Cerebellar cortex (tissue), 1 donor: ENCODE data around the gene ATP11A.

Source experiments
- DNase-seq: peaks from one replicate; pipeline ENCODE4 v3.0.0-alpha.2; 2015; ENCODE audit warnings: low spot score

ATP11A gene

DNA sequence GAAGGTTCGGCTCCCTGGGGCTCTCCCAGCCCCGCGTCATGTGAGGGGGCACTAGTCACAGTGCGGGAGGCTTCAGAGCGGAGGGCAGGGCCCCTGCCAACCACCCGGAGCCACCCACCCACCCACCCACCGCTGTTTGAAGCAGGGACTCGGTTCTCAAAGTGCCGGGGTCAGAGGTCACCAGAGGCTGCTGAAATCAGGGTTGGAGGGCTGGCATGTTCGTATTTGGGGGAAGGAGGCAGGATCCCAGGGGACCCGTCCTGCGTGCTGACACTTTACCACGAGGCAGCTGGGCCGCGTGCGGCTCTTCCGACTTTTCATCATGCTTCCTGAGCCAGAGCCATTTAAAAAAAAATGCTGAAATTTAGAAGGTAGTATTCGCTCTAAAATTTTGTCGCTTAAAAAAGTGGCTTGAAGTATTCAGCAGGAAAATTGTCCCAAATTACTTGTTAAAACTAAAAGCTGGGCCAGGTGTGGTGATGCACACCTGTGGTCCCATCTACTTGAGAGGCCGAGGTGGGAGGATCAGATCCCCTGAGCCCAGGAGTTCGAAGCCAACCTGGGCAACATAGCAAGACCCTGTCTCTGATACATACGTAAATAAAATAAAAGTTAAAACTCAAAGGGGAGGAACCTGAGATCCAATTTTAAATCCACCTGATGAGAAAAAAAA is 21.2 kb downstream of the ATP11A start:
- no peak for DNase-seq

DNA sequence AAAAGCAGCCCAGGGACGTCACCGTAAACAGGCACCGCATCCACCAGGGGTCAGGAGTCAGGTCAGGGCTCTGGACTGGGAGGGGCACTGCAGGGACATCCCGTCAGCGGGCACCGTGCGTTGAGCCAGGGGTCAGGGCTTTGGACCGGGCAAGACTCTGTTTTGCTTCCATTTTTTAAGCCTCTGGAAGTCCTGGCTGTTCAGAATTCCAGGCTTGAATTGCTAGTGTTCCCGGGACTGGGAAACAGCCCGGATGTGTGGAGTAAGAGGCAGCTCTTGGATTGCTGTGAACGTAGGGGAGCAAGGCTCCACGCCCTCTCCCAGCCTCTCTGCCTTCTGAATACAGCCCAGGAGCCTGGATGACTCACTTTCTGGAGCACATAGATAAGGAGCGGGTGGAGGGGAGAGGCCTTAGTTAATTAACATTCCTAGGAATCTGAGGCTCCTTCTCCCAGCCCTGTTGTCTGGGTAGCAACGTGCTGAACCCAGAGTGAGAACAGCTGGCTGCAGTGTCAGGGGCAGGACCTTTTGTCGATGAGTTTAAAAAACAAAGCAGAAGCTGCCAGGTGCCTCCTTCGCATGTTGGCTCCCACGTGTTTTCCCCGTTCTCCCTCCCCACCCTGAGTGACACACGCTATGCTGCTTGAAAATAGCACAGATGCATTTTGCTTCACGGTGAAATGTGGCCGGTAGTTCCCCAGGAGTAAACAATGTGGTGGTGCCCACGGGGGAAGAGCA is 21.9 kb downstream of the ATP11A start:
- DNase-seq: peak; percentile 42

DNA sequence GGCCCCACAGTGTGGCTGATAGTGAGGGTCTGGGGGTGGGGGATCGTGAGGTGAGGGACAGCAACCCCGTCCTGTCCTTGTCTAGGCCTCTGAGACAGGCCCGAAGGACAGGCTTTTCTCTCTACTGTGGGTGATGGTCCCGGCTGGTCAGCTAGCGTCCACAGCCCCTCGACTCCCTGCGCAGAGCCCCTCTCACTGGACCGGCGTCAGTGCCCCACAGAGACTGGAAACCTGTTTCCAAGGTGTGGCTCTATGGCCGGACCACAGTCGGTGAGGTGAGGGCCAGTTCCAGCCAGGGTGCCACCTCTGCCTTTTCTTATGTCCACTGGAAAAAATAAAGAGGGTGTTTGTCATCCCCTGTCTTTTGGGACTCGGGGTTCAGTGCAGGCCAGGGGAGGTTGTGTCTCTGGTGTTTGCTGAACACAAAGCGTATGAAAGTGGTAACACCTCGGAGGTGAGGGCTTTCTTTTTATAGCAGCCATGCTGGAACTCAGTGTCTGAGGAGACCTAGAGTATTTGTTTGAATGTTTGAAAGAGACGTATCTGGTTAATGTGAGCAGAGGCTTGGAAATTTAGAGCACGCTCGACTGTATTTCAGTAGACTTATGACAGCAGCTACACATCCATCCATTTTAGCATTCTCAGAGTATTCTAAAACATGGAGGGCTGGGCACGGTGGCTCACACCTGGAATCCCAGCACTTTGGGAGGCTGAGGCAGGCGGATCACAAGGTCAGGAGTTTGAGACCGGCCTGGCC is 22.8 kb downstream of the ATP11A start:
- DNase-seq: no peak

DNA sequence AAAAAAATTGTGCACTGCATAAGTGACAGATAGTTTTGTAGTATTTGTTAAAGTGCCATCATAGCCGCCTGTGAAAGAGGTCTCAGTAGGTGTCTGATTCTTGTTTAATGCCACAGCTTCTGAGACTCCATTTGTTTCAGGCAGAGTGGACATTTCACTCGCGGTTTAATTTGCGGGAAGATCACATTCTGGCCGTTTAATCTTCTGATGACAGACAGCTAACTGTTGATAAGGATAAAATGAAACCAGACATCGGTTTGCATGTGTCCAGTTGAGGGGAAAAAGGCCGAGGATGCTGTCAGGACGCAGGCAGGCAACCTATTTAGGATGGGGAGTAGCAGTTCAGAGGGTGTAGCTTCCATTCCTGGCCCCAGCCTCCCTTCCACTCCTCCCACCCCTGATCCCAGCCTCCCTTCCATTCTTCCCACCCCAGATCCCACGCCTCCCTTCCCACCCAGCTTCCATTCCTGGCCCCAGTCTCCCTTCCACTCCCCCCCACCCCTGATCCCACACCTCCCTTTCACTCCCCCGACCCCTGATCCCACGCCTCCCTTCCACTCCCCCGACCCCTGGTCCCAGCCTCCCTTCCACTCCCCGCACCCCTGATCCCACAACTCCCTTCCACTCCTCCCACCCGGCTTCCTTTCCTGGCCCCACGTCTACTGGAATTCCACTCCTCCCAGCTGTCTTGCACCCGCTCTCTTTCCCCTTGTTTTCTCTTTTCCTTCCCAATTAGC is 23.8 kb downstream of the ATP11A start:
- DNase-seq: no peak

DNA sequence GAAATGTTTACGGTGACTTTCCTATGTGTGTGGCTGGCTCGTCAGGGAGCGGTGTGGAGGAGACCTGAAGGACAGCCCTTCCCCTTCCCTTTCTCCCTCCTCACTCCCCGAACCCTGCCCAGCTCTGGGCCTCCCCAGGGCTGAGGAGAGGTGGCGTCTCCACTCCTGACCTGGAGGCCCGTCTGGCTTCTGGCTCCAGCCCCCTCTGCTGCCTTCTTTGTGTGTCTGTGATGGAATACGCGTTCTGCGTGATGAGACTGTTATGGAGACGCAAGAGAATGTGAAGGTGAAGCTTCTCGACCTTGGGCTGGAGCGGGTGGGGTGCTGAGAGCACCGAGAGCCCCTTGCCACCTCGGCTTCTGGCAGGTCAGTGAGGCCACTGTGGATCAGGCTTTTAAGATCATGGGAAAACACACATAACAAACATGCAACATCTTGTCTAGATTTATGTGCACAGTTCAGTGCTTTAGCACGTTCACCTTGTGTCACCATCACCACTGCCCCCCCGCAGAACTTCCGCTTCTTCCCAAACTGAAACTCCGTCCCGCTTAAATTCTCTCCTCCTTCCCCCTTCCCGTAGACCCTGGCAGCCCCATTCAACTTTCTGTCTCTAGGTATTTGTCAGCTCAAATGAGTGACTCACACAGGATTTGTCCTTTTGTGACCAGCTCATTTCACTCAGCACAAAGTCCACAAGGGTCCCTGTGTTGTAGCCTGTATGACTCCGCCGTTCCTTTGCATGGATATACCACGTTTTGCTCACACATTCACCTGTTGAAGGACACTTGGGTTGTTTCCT is 24.7 kb downstream of the ATP11A start:
- no peak for DNase-seq

DNA sequence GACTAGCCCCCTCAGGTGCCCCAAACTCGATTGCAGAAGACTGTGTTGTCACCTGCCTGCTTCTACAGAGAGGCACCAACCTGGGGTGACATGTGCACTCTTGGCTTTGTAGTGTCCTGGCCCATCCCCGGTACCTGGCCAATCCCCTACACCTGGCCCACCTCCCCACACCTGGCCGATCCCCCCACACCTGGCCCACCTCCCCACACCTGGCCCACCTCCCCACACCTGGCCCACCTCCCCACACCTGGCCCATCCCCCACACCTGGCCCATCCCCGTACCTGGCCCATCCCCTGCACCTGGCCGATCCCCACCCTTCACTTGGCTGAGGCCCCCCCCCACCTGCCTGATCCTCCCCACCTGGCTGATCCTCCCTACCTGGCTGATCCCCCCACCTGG is 25.4 kb downstream of the ATP11A start:
- no peak for DNase-seq

DNA sequence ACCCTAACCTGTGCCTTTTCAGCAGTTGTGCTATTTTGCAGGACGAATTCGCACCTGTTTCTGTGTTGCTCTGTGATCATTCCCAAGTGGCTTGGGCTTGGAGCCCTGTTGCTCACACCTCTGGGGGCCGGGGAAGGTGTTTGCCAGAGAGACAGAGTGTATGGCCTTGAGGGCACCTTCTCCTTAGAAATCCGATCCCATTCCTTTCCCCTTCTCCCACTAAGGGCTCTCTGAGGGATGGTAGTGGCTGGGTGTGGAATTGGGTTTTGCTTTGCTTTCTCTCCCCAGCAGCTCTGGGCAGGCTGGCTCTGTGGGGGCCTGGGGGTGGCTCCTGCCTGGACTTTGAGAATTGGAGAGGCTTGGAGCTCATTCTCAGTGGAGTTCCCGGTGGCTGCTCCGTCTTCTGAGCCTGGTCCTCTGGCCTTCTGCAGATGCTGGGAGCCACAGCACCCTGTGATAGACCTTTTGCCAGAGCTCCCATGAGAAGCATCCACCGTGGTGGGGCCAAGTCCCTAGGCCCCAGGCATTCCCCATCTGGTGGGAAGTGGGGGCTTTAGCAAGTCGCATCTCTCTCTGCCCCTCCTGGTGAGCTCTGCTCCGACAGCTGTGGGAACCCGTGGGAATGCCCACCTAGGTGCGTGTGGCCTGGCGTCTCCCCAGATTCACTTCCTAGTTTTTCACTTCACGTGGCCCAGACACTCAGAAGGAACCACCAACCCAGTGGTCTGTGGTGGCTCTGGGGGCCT is 26.1 kb downstream of the ATP11A start:
- DNase-seq: no peak

DNA sequence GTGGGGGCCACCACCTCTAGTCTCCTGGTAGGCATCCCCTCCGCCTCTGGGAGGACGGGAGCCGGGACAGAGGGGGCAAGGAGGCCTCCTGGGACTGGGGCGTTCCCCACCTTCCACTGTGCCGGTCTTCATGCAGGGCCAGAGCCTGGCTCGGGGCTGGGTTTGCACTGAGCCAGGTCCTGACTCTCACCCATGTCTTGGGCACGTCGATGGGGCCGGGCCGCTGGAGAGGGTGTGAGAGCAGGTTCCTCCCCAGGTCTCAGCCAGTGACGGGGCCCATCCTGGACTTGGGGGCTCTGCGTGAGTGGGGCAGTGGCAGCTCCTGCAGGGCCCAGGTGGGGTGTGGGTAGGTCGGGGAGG is 26.6 kb downstream of the ATP11A start:
- DNase-seq: no peak

DNA sequence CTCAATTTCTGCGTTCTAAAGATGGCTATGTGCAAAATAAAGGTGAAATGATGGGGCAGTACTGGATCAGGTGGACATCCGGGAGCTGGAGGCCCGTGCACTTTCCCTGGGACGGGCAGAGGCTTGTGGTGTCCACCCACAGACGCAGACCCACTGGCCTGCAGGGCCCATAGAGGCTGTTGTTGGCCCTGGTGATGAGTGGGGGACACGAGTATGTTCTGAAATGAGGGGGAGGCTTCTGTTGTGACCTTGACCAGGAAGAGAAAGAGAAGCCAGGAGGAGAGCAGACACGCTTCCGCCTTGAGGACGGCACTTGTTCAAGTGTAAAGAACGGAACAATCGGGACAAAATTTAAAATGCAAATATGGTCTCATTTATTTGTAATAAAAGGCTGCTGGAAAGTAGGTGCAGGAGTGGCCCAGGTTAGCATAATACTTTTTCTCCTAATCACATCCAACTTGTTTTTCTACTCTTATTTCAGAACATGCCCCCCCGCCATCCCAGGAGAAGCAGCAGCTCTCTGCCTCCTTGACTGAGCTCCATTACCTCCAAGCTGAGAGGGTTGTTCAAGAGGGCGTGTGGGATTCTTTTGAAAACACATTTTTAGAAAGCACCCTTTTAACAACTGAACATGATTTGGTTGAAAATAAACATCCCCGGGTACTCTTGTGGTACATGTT is 27.1 kb downstream of the ATP11A start:
- DNase-seq: no peak

DNA sequence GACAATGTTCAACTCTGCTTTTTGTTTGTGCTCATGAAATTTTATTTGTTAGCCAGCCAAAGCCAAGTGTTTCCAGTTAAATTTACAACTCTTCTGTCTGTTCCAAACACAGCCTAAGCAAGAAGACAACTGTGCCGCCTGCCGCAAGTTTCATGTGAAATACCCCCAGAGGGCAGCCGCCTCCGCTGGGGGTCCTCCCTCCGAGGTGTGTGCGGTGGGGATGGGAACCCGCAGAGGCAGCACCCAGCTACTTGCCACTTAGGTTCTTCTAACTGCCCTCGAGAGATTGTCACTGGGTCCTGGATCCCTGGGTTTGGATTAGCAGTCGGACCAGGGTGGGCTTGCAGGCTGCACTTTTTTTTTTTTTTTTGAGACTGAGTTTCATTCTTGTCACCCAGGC is 28.5 kb downstream of the ATP11A start:
- no peak for DNase-seq

DNA sequence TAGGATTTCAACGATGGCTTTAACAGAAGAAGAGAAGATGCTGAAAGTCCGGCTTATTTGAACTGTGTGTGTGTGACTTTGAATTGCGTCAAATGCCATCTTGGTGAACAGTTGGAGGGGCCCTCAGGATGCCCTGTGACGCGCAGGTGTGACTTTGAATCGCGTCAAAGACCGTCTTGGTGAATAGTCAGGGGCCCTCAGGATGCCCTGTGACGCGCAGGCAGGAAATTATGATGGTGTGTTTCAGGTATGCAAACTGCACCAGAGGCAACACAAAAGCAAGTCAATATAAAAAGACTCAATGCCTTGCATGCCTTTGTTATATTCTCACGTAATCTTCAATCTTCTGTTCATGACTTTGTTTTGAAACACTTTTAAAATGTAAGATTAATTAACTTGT is 29.2 kb downstream of the ATP11A start:
- DNase-seq: no peak

DNA sequence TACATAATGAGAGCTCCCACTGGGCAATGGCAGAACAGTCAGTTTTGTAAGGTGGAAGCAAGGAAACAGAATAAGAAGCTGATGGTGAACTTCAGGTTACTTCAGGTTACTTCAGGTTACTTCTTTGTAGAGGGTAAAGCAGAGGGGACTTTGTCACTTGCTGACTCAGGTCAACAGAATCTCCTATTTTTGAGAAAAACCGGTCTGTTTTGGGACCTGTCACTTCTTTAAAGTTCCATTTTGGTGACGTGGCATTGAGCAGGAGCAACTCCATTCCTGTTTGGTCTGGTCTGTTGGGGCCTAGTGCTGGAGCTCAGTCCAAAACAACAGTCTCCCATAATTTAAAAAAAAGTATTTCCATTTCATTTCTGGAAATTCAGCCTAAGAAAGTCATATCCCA is 29.7 kb downstream of the ATP11A start:
- DNase-seq: no peak

DNA sequence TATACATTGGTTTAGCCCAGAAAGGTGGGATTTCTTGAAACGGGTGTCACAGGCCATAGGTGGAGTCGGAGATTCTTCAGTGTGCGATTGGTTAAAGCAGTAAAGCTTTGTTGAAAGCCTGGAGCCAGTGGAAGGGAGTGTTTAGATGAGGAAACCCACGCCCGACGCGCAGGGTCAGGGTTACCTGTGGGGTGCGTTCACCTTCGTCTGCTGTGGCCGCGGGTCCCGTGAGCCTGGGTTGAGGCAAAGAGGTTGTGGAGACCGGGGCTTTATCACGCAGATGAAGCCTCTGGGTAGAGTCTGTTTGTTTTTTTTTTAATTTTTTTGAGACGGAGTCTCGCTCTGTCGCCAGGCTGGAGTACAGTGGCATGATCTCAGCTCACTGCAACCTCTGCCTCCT is 30.4 kb downstream of the ATP11A start:
- no peak for DNase-seq

DNA sequence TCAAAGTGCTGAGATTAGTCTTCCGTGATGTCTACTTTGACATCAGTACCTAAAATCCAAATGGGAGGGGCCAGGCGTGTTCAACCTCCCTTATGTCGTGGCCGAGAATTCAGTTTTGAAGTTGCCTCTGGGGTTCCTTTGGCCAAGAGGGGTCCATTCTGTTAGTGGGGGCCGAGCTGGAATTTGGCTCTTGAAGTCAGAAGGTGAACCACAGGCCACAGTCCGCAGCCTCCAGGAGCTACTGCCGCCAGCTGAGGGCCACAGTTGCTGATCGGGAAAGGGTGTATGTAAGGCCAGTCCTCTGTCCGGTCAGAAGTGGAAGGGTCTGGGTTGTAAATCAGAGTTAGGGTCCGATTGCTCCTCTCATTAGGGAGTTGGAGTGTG is 31.0 kb downstream of the ATP11A start:
- no peak for DNase-seq

DNA sequence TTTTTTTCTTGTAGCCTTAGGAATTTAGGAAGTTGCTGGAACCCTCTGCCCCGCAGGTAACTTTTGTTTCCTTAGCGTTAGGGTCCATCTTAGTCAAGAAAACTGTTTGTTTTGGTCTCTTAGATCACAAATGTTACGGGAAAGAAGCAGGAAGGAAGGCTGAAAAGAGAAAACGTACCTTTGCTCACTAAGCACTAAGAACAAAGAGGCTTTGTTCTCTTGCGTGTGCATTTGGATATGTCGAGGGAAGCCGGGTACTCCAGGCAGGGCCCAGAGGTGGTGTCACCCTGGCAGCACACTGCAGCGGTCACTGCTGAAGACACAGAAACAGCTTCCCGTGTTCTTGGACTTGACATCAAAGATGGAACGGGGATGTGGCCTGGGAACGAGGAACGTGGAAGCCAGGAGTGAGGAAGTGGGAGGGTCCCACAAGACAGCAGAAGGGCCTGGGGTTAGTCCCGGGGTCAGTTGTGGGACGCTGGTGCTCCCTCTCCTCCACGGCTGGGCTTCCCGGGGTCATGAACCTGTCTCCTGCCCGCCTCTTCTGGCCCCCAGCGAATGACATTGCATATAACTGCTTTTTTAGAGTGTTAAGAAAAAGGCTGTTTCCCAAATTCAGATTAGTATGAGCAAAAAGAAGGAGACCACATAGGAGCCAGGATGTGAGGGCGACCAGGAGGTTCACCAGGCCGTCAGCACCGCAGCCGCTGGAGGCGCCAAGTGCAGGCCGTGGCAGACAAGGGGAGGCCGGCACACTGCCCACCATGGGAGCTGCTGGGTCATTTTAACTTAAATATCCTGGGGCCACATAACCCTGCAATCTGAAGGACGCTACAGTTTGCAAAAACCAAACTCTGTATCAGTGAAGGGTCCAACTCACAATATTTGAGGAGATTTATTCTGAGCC is 31.6 kb downstream of the ATP11A start:
- DNase-seq: no peak

DNA sequence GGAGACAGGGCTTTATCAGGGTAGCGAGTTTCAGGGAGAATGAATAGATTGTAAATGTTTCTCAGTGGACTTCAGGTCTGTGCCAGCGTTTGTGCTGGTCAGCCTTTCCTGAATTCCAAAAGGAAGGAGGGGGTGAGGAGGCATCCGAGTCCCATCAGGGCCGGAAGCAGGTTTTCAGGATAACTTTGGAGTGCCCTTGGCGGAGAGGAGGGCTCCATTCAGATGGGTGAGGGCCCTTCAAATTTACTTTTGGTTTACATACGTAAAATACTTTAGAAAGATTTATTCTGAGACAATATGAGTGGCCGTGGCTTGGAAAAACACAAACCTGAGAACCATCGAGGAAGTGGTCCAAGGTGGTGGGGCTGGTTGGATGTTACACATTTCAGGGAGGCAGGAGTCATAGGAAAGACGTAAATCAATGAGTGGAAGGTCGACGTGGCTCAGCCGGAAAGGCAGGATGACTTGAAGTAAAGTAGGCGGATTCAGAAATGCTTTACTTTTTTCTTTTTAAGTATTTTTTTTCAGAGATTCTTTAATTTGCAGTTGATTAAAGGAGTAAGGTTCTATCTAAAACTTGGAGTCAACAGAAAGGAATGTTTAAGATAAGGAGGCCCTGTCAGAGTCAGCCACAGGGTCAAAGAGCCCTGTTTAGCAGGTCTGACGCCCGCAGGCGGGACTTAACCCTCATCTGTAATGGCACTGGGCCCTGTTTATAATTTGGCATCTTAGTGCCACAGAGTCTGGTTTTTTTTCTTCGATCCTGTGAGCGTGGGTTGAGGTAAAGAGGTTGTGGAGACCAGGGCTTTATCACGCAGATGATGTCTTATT is 32.8 kb downstream of the ATP11A start:
- peak; percentile 30 for DNase-seq

DNA sequence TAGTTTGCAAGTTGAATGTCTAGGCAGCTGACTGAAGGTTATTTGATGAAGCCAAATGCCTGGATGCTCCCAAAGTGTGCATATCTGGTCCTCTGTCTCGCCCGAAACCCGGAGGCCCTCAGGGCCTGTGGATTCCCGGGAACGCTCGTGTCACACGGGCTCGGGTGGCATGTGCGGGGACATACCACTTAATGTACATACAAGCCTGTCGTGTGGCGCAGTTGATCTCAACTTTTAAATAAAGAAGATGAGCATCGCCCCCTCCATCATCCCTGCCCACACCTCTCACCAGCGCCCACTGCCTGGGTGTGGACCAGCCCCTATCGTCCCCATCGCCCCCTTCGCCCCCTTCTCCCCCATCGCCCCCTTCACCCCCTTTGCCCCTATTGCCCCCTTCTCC is 33.9 kb downstream of the ATP11A start:
- no peak for DNase-seq

DNA sequence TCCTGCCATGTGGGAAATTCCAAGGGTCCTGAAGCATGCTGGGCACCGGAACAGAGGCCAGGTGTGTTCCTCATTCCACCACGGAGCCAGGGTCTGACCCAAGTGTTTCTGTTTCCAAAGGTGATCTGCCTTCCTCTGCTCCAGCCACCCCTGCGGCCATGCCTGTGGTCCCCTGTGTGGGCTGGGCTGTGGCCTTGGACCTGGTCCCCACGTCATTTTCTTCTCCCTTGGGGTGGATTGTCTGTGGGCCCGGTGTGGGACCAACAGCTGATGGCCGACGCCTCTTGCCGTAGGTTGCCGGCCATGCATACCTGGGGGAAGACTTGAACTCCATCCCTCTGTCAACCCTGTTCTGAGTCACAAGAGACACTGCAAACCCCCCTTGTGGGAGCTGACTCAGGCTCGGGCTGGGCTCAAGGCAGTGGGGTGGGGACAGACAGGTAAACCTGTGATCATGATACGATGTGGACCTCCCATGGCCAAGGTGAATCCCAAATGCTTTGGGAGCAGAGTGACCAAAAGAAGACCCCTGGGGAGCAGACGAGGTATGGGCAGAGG is 35.0 kb downstream of the ATP11A start:
- DNase-seq: no peak
